ENCODE measurements around the gene ATP5PD. TPM values are rescaled to one million over a fixed set of nuclear protein-coding genes. Genes with fewer than 3 reads are reported as not detected.

Gene ATP5PD
- polyA plus RNA-seq, 1 donor (not counting 4 experiments of a cell fraction or from before 2014, with no cell fraction given) = 276 TPM

GRCh38 chr17:75005291-75005690 lies 41.5 kb downstream of the ATP5PD start:
- no peaks in the 10 kb centered on the region for H3K9me3 ChIP-seq (ENCODE audit: control insufficient read depth, low read depth, low read length)
- H3K27me3 ChIP-seq (ENCODE audit: control insufficient read depth, extremely low read depth, insufficient read depth, low read length) = no peaks in the 10 kb centered on the region
- H3K27ac ChIP-seq (ENCODE audit: control insufficient read depth, insufficient read depth, low read length) = no peak overlapping the region
- H3K9ac ChIP-seq (ENCODE audit: control insufficient read depth, extremely low read depth, insufficient read depth, low read length) = no peak overlapping the region
- no peaks in the 10 kb centered on the region for H3K79me2 ChIP-seq (ENCODE audit: control insufficient read depth, insufficient read depth, low read length)
- DNase-seq (ENCODE audit: low read depth, low spot score) (no peak), FAIRE-seq (no peak)
- dilution Hi-C loops (cut with MboI; ENCODE audit: extremely low pct_ligation_motif_present, low sequenced_read_pairs) = no loop called here
- no peak overlapping the region for H3K4me2 ChIP-seq (ENCODE audit: control insufficient read depth, extremely low read depth, insufficient read depth, low read depth, low read length)
- H3K36me3 ChIP-seq (ENCODE audit: control insufficient read depth in 2 of 2, extremely low read depth in 1 of 2, insufficient read depth in 2 of 2, low read length in 2 of 2) = peaks cover 0 to 27% of the 10 kb centered on the region in 2 experiments
- H4K20me1 ChIP-seq (ENCODE audit: control insufficient read depth, extremely low read depth, insufficient read depth, low read length) = no peaks in the 10 kb centered on the region
- no peak for TF ChIP-seq EZH2 (IDR thresholded peaks at IDR 0.05; ENCODE audit: low read length)
- TF ChIP-seq, protein P1, sequence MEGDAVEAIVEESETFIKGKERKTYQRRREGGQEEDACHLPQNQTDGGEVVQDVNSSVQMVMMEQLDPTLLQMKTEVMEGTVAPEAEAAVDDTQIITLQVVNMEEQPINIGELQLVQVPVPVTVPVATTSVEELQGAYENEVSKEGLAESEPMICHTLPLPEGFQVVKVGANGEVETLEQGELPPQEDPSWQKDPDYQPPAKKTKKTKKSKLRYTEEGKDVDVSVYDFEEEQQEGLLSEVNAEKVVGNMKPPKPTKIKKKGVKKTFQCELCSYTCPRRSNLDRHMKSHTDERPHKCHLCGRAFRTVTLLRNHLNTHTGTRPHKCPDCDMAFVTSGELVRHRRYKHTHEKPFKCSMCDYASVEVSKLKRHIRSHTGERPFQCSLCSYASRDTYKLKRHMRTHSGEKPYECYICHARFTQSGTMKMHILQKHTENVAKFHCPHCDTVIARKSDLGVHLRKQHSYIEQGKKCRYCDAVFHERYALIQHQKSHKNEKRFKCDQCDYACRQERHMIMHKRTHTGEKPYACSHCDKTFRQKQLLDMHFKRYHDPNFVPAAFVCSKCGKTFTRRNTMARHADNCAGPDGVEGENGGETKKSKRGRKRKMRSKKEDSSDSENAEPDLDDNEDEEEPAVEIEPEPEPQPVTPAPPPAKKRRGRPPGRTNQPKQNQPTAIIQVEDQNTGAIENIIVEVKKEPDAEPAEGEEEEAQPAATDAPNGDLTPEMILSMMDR (optimal IDR thresholded peaks at IDR 0.05 in 1 of 3, IDR thresholded peaks at IDR 0.05 in 1 of 3, conservative IDR thresholded peaks at IDR 0.05 in 1 of 3; ENCODE audit: extremely low read depth in 1 of 3, insufficient read depth in 2 of 3, low read length in 3 of 3) = no peak
- H3K4me3 ChIP-seq (ENCODE audit: control insufficient read depth in 2 of 3, extremely low read depth in 1 of 3, insufficient read depth in 2 of 3, low read depth in 1 of 3, low read length in 3 of 3) = no peak overlapping the region
- H3K9me1 ChIP-seq (ENCODE audit: control insufficient read depth, extremely low read depth, insufficient read depth, low read length) = no peaks in the 10 kb centered on the region
- no peak overlapping the region for H2AFZ ChIP-seq (ENCODE audit: control insufficient read depth, low read length)
- no peaks in the 10 kb centered on the region for H3K4me1 ChIP-seq (ENCODE audit: control insufficient read depth, extremely low read depth, insufficient read depth, low read length)

DNA sequence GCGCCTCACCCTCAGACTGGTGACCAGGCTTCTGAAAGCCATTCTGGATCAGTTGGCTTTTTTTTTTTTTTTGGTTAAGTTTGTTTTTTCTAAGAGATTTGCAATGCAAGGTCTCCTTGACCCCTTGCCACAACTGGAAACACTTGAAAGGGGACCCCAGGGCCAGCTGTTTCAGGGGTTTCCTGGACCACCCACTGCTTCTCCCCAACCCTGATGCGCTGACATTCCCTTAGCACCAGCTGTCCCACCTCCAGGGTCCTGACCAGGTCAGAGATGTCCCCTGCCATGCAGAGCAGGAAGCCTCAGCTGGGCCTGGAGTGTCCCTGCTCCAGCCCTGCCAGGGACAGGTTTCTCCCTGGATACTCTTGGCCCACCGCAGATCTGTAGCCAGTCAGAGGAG lies 42.4 kb downstream of the ATP5PD start:
- Histone ChIP-seq H3K9me3 (ENCODE audit: control insufficient read depth, low read depth, low read length) (no peaks in the 10 kb centered on the region), H3K27me3 (ENCODE audit: control insufficient read depth, extremely low read depth, insufficient read depth, low read length) (no peaks in the 10 kb centered on the region), H4K20me1 (ENCODE audit: control insufficient read depth, extremely low read depth, insufficient read depth, low read length) (no peaks in the 10 kb centered on the region), H3K4me3 (ENCODE audit: control insufficient read depth in 2 of 3, extremely low read depth in 1 of 3, insufficient read depth in 2 of 3, low read depth in 1 of 3, low read length in 3 of 3) (no peak overlapping the region), H3K27ac (ENCODE audit: control insufficient read depth, insufficient read depth, low read length) (no peak overlapping the region), H3K9ac (ENCODE audit: control insufficient read depth, extremely low read depth, insufficient read depth, low read length) (no peak overlapping the region), H3K79me2 (ENCODE audit: control insufficient read depth, insufficient read depth, low read length) (no peaks in the 10 kb centered on the region), H3K4me2 (ENCODE audit: control insufficient read depth, extremely low read depth, insufficient read depth, low read depth, low read length) (no peak overlapping the region), H3K4me1 (ENCODE audit: control insufficient read depth, extremely low read depth, insufficient read depth, low read length) (no peaks in the 10 kb centered on the region), H3K9me1 (ENCODE audit: control insufficient read depth, extremely low read depth, insufficient read depth, low read length) (no peaks in the 10 kb centered on the region), H2AFZ (ENCODE audit: control insufficient read depth, low read length) (no peak overlapping the region), H3K36me3 (ENCODE audit: control insufficient read depth in 2 of 2, extremely low read depth in 1 of 2, insufficient read depth in 2 of 2, low read length in 2 of 2) (peaks cover under 1 to 32% of the 10 kb centered on the region in 2 experiments)
- no peak for FAIRE-seq
- dilution Hi-C loops (cut with MboI; ENCODE audit: extremely low pct_ligation_motif_present, low sequenced_read_pairs) = no loop called here
- TF ChIP-seq, protein P1 (optimal IDR thresholded peaks at IDR 0.05 in 1 of 3, IDR thresholded peaks at IDR 0.05 in 1 of 3, conservative IDR thresholded peaks at IDR 0.05 in 1 of 3; ENCODE audit: extremely low read depth in 1 of 3, insufficient read depth in 2 of 3, low read length in 3 of 3) = no peak
- TF ChIP-seq EZH2 (IDR thresholded peaks at IDR 0.05; ENCODE audit: low read length) = no peak
- no peak for DNase-seq (ENCODE audit: low read depth, low spot score)

Measured in keratinocyte (primary cell).